ENCODE data around the gene SPRY1.
A peak's percentile ranks its signal among the peaks of the same experiment; 100 is the strongest.

Gene SPRY1

DNA sequence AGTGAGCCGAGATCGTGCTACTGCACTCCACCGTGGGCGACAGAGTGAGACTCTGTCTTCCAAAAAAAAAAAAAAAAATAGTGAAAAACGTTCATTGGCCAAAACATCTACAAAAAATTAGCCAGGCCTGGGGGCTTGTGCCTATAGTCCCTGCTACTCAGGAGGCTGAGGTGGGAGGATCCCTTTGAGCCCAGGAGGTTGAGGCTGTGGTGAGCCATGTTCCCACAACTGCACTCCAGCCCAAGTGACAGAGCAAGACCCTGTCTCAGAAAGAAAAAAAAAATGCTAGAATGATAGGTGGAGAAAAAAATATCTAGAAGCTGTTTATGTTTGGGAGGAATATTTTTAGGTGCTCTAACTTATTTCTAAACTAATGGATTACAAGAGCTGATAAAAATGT is 14.9 kb downstream of the SPRY1 start:
- no peak for DNase-seq

DNA sequence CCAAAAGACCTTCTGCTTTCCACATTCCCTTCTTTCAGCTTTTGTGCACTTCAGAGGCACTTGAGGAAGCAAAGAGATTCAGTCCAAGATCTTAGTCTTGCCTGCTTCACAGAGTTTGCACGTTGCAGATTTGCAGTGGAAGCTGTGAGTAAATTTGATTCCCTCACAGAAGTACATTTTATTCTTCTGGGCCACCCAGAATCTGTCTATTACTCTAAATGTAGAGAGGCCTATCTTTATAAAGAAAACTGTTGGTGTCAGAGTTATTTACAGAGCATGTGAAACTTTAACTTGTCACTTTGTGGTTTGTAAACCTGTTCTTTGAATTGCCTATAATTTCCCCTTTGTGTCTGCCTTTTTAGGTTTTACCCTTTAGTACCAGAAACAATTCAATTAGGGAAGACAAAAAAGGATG is 15.5 kb downstream of the SPRY1 start:
- DNase-seq = no peak

DNA sequence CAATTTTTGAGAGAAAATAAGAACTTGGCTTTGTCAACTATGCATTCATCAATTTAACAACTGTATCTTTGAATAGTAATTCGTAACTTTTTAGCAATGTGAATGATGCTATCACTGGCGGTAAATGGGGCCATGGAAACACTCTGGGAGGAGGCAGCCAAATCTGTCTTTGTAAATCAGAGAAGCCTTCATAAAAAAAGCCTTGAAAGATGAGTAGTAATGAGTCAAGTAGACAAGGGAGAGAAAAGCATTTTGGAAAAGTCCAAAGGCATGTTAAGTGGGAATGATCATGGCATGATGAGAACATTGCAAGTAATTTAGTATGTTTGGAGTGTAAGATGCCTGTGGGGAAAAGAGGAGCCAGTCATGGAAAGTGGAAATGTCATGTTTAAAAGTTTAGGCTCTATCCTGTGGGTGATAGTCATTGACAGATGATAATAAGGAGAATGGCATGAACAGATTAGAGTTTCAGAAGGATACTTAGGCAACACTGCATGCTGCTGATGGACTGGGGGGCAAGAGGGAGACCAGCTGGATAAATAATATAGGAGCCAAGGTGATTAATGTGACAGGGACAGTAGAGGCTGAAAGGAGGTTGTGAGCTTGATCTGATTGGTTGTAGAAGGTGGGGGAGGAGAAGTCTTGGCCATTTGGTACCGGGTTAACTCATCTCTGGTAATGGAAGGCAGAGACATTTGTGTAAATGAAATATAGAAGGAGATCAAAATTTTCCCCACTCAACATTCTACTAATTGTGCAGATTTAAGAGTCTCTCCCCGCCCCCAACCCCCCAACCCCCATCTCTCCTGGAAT is 16.3 kb downstream of the SPRY1 start:
- peak in 1 of 2 experiments; percentile 22 for DNase-seq

DNA sequence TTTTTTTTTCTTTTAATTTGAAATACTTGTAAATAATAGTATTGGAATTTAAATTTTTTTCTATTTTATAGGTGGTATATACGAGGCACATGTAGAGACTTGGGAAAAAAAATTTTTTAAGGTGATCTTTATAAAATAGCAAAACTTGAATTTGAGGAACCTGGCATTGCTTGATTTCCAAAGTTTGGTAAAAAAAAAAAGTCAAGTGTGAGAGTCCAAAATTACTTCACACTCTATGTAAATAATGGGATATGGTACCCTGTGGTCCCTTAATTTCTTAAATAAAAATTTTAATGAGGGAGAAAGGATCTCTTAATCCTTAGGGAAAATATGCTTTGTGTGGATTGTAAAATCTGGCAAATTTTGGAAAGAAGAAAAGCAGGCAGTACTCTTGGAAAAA is 19.0 kb downstream of the SPRY1 start:
- DNase-seq = no peak

DNA sequence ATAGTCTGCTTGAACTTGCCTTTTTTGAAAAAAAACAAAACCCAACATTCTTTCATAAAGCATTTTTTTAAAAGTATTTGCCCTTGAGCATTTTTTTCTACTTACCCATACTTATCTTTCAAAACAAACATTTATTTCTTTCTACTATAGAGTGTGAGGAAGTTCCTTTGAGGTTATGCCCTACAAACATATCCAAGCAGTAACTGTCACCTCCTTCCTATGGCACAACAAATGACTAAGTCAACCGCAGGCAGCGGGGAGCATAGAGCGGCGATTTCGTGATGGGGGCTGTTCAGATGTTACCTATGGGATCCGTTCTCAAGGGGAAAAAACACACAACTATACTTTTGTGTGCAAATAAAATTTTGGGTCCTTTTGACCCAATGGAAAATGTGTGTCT is 19.4 kb downstream of the SPRY1 start:
- peak; percentile 66 to 95 for DNase-seq

DNA sequence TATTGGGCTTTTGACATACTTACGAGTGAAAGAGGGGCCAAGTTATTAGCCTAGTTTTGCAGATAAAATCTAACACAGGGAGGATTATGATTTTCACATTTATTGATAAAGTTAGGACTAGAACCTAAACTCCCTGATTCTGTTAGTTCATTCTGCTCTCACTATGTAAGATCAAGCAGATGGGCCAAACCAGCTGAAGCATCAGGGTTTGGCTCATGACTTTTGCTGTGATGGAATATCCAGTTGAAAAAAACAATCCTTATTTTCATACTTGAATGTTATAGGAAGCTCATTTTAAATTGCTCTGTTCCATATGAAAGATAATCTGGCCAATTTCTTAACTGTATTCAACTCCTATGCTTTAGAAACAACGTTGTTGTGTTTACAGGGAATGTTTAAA is 21.2 kb downstream of the SPRY1 start:
- DNase-seq = peak in 1 of 2 experiments; percentile 43

DNA sequence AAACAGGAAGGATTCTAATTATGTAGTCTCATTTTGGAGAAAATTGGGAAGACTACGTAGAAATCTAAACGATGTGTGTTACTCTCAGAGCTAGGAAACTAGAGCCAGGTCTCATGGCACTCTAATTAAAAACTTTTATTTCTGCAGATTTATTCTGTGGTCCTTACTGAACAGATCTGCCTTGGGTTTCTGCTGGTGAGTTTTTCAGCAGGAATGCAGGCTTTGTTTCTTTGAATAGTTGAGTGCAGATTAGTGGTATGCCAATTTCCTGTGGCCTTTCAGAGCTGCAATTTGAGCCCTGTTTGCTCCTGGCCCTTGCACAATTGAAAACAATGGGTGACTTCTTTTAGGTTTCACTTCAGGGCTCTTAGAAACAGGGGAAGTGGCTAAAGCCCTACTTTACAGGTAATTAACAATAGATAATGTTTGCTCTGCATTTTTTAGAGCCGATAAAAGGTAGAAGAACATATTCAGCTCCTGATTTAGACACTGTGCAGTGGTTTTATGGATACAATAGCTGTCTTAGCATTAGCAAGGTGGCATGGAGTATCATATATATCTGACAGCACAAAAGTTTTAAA is 21.8 kb downstream of the SPRY1 start:
- DNase-seq = peak; percentile 70 to 92

DNA sequence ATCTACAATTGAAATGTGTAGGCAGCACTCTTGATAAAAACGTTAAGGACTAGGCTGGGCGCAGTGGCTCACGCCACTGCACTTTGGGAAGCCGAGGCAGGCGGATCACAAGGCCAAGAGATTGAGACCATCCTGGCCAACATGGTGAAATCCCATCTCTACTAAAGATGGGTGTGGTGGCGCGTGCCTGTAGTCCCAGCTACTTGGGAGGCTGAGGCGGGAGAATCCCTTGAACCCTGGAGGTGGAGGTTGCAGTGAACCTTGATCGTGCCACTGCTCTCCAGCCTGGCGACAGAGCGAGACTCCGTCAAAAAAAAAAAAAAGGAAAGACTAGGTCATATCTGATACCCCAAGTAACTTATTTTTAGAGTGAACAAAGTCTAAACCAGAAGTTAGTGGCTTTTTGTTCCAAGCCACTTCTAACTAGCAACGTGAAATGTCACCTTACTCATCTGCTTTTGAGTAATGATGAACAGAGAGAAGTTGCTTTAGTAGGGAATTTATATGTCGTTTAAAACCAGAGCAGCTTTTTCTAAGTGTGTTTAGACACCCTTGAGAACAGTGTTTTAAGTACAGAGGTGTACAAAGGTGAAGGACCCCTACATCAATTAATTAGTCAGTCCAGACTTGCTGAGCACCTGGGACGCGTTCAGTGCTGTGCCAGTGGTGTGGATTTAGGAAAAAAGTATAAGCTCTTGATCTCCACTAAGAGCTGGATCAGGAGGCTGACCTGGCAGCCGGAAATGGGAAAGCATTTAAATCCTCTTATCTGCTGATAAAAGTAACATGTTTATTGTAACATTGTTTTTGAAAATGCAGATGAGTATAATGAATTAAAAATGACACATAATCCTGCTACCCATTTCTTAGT is 23.5 kb downstream of the SPRY1 start:
- no peak for DNase-seq

DNA sequence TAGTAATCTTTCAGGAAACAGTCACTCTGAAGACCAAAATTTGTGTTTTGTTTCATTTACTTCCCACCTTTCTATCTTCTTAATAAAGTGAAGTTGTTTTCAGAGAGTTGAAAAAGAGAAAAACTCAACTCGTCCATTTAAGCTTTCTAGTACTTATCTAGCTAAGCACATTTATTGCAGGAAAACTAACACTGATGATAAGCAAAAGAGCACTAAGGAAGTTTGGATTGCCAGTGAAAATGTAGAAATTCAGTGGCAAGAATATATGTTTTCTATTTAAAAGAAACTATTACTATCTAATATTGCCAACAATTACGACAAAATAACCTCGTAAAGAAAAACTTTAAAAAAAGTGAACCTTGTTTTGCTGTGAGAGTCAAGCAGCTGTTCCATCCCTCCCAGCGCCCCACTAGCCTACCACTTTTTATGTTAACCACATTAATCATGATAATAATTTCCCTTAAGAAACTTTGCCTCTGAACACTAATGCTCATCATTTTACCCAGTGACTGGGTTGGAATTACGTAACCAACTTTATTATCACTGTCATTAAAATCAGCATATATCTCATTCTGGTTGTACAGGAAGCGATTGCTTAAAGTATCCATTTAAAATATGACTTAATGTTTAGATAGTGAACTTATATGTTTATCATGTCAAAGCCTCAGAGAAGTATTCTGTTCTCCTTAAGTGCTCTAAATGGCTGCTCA is 24.8 kb downstream of the SPRY1 start:
- no peak for DNase-seq

DNA sequence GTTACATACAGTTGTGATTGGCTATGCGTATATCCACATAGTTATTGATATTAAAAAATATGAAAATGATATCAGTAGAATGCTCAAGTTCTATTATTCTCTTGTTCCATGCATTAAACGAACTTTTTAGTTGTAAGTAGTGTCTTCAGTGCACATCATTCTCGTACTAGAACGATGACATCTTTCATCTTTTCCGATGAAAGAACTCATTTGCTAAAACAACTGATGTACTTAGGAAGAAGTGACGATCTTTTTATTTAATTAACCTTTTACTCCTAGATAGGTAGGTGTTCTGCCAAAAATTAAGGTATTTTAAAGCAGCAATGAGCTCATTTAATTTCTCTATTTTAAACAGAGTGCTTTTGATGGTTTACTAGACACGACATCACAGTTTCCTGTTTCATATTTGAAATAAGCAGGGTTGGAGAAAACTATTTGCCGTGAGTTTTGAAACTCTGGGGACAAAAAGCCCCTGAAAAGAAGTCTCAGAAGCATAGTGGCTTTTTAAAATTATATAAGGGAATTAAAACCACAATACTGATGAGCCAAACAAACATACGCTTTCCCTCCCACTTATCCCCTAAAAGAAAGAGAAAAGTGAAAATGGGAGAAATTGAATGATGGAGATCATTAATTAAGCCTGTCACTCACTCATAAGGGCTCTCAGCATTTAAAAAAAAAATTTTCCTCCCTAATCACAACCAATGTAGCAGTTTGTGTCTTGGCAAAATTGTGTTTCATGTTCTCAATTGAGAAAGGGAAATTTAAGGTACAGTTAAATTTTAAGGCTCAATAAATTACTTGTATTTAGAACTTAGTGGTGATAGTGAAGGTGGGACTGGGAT is 25.6 kb downstream of the SPRY1 start:
- no peak for DNase-seq

DNA sequence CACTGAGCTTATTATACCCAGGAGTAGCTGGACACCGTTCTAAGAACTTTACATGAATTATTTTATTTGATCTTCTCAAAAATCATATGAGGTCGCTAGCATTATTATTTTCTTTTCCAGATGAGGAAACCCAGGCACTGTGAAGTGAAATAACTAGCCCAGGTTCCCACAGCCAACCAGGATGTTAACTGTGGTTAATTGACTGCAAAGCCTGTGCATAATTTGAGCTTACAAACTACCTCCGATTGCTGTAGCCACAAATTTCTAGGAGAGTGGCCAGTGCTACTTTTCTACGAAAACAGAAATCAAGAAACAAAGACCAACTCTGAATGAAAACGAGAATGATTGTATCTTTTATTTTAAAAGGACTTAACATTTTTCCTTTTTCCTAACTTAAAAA is 27.2 kb downstream of the SPRY1 start:
- no peak for DNase-seq

DNA sequence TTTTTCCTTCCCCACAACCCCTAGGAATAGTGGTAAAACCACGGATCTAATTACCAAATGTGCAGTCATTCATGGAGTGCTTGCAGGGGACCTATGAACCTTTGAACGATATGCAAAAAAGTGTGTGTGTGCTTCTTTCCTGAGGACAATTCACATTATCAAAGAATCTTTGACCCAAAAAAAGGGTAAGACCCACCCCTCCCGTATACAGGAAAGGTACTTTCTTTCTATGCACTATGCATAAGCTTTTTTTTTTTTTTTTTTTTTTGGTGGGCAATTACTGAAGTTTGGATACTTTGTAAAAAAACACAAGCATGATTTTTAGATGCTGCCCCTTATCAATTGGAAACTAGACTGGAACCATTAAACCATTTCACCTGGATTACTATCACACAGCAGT is 31.4 kb downstream of the SPRY1 start:
- no peak for DNase-seq

DNA sequence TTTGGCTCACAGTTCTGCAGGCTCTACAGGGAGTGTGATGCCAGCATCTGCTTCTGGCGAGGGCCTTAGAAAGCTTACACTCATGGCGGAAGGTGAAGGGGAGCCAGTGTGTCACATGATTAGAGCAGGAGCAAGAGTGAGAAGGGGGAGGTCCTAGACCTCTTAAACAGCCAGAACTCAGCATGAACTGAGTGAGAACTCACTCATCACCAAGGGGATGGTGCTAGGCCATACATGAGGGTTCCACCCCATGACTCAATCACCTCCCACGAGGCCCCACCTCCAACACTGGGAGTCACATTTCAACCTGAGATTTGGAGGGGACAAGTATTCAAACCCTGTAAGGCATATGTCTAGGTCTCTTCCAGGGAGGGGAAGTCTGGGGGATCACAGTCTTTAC is 33.4 kb downstream of the SPRY1 start:
- DNase-seq = no peak

DNA sequence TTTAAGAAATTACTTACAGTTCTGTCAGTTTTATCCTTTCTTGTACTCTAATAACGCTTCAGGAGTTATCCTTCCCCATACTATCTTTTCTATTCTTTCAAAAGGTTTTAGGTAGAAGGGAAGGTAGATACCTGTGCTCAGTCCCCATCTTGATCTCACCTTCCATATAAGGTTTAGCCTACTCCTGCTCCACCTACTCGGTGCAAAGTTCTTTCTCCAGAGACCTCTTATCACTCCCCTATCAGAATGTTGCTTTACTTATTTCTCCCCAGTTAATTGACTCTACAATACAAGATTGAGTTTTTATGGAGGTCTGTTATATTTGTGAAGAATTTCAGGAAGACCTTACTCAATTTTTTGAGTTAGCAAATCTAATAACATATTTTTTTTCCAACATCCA is 33.9 kb downstream of the SPRY1 start:
- no peak for DNase-seq

DNA sequence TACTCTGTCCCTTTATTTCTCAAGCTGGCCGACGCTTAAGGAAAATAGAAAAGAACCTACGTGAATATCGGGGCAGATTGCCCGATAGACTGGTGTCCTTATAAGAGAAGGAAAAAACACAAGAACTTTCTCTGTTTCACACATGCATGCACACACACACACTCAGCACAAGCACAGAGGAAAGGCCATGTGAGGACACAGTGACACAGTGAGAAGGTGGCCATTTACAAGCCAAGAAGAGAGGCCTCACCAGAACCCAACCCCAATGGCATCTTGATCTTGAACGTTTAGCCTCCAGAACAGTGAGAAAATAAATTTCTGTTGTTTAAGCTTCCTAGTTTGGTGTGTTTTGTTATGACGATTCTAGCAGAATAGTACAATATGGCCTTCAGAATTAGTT is 37.0 kb downstream of the SPRY1 start:
- DNase-seq = no peak

DNA sequence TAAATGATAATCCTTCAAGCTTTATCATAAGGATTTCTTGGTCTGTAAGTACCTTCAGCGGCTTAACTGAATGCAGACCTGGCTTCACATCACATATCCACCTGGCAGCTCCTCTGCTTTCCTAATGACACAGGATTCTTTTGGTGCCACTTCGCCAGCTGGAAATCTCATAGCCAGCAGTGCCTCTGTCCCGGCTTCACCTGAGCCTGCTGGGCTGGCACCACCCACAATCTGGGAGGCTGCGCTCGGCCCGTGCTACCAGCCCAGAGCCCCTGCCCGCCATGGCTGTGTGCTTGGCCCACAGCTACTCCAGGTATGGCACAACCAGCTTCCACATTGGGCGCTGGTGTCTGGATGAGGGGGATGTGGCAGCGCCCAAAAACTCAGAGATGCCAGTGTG is 37.4 kb downstream of the SPRY1 start:
- DNase-seq = no peak

DNA sequence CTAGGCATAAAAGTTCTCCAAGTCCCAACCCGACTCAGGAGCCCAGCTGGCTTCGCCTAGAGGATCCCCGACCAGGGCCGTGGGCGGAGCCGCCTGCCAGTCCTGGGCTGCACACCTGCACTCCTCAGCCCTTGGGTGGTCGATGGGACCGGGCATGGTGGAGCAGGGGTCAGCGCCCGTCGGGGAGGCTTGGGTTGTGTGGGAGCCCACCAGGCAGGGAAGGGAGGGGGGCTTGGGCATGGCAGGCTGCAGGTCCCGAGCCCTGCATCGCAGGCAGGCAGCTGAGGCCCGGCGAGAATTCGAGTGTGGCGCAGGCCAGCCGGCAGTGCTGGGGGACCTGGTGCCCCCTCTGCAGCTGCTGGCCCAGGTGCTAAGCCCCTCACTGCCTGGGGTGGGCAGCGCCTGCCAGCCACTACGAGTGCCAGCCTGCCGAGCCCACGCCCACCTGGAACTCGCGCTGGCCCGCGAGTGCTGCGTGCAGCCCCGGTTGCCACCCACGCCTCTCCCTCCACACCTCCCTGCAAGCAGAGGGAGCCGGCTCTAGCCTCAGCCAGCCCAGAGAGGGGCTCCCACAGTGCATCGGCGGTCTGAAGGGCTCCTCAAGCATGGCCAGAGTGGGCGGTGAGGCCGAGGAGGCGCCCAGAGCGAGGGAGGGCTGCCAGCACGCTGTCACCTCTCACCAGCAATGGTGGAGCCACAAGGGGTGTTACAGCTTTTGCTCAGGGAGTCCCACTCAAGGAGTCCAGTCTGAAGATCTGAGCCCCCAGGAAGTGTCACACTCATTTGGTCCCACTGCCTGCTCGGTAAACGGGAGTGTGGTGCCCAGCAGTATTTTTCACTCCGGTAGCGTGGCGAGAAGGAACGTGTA is 38.9 kb downstream of the SPRY1 start:
- no peak for DNase-seq

DNA sequence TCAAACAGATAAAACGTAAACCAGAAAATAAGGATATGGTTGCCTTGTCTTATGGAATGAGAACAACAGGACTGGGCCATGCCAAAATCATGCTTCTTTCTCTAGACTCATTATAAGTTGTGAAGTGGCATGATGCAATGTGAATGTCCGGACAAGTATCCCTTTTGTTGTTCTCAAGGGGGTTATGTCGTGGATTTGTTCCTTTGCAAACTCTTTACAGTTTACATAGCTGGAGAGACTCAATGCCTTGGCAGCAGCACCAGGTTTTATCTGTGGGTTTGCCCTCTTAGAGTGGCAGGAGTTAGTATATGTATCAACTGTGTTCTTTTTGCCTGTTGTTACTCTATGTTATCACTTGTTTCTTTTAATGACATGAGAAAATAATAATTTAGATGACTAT is 41.4 kb downstream of the SPRY1 start:
- no peak for DNase-seq

DNA sequence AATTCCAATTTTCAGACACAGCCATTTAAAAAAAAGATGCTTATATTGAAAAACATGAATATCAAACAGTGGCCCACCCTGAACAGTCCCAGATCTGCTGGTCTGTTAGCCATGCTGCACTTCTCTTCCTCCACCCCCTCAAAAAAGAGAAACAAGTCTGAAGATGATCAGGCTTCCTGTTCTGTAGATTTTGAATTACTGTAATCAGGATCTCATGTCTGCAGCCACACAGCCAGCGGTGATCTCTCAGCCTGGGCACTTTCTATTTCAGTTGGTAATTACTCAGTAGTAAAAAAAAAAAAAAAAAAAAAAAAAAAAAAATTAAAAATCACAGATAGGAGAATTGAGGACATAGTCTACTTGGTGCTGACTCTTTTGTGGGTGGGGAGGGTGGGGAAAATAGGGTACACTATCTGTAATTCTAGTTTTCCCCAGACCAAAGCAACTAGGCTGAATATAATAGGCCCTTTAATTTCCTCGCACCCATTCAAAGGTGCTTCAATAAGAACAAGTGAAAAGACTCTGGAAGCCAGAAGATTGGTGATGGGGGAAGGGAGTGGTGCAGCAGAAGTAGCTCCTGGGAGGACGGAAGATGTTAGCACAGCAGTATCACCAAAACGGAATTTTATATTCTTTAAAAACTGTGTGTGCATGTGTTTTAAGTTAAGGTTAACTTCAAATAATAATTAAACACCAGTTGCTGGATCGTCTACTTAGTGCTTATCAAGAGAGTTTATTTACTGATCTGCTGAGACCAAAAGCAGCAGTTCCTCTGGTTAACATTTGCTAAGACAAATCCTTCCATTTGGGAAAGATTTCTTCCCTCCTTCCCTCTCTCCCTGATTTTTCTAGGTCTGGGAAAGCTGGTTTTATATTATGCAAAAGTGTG is 47.0 kb downstream of the SPRY1 start:
- DNase-seq = no peak

DNA sequence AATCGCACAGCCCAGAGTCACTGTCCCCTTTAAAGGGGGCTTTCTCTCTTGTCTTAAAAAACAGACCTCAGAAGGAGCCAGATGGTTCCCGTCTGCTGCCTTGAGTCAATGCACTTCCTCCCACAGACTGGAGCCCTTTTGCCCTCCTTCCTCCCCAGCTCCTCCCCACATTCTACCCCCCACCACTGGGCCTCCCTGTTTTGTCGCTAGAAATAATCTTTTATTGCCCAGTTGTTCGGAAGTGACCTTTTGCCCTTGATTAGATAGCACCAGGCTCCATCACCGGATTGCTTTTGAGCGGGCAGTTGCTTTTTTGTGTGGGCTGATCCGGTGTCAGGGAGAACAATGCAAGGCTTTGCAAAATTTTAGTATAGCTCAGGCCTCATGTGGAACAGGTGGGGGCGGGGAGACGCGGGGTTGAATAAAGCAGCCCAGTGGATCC is 47.7 kb downstream of the SPRY1 start:
- DNase-seq = no peak
